ENCODE data around the gene NBPF11. TPM values are rescaled to one million over a fixed set of nuclear protein-coding genes. Genes with fewer than 3 reads are reported as not detected.

Gene NBPF11
- polyA plus RNA-seq, 5 donors, result 24.6 to 41.0 (median 35.1) TPM

Other genes with a start within 250 kb of the NBPF11 start
- gene GJA8, start 249.5 kb downstream of the NBPF11 start, polyA plus RNA-seq (ENCODE audit: insufficient read depth in 1 of 5, insufficient read length in 5 of 5, low replicate concordance in 1 of 5), result not detected
- 10 to 100 TPM; 19.3 to 35.9 (median 25.7) TPM for gene GPR89B, start 223.9 kb downstream of the NBPF11 start, polyA plus RNA-seq (ENCODE audit: insufficient read depth in 1 of 5, insufficient read length in 5 of 5, low replicate concordance in 1 of 5)